Subcutaneous adipose tissue (tissue), 4 donors: ENCODE results near the gene FBXW10B. TPM values are rescaled to one million over a fixed set of nuclear protein-coding genes. Genes with fewer than 3 reads are reported as not detected.

Experiments
- total RNA-seq, 4 donors: library from RNA; depleted of rRNA; stranded (reverse); fragments of >200 nt; gene quantifications; one replicate each; pipeline ENCODE4 v1.1.0, GENCODE V29; 2016
- TF ChIP-seq, protein P1 (sequence below): fragments of 450-650 bp; IDR thresholded peaks from one replicate; pipeline ENCODE4 v1.5.1; 2016; ENCODE audit warnings: low read depth, mild to moderate bottlenecking, control low read depth, antibody characterized with exemption, moderate library complexity

FBXW10B gene
- total RNA-seq, 4 donors from 2014 or later = 0.34 to 3.0 (median 1.5) TPM

DNA sequence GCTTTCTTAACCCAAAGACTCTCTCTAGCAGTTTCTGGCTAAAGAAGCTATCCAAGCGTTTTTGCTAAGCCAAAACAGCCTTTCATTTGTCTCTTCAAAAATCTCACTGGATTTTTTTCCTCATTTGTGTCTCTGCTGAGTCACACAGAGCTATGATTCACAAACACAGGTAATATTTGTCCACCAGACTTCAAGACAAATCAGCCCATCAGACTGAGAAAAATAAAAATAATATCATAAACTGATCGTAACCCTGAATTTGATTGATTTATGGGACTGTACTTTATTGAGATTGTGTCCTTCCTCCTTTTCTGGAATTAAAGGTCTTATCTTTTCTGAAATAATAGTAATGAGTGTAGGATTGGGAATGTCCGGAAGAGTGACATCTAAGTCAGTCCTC, 38.8 kb upstream of the FBXW10B start:
- TF ChIP-seq, protein P1, sequence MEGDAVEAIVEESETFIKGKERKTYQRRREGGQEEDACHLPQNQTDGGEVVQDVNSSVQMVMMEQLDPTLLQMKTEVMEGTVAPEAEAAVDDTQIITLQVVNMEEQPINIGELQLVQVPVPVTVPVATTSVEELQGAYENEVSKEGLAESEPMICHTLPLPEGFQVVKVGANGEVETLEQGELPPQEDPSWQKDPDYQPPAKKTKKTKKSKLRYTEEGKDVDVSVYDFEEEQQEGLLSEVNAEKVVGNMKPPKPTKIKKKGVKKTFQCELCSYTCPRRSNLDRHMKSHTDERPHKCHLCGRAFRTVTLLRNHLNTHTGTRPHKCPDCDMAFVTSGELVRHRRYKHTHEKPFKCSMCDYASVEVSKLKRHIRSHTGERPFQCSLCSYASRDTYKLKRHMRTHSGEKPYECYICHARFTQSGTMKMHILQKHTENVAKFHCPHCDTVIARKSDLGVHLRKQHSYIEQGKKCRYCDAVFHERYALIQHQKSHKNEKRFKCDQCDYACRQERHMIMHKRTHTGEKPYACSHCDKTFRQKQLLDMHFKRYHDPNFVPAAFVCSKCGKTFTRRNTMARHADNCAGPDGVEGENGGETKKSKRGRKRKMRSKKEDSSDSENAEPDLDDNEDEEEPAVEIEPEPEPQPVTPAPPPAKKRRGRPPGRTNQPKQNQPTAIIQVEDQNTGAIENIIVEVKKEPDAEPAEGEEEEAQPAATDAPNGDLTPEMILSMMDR = no peak

DNA sequence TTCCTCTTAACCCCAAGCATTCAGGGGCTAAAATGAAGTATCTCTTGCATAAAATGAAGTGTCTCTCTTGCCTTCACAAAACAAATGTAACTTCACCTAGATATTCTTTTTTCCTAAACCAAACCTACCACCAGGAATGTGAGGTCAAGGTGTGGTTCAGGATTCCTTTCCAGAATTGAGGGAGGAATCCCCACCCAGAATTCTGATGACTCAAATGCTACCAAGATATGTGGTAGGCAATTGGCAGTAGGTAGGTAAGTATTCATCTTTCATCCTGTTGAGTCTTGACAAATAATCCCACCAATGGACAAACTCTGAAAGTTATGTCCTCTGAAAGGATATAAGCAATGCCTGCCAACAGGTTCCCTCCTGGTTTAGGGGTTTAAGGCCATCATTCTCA, 38.4 kb upstream of the FBXW10B start:
- TF ChIP-seq, protein P1 = no peak

DNA sequence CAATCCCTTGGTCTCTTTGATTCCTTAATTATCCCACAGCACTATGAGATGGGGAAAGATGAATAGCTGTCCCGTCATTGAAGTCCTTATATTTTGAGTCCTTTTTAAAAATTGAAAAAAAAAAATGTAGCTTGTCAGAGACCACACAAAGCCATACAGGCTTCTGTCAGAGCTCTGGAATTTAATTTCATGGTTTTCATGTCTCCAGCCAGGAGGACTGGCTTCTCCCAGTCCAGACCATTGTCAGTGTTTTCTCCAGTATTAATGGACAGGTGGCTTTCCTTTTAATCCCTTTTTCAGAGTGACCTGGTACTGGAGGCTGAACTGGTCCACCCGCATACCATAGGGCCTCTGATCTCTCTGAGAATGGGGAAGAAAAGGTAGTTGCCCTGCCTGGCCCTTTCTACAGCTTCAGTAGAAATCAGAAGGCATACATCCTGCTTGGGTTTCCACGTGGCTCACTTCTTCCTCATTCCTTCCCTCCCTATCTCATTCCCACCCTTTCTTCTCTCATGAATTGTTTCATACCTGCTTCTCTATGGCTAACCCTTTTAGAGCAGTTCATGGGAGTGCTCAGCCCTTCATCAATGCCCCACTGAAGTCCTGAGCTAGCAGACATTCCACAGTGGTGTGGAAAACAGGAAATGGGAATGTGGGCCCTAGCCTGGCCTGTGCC, 35.5 kb upstream of the FBXW10B start:
- TF ChIP-seq, protein P1 = no peak

DNA sequence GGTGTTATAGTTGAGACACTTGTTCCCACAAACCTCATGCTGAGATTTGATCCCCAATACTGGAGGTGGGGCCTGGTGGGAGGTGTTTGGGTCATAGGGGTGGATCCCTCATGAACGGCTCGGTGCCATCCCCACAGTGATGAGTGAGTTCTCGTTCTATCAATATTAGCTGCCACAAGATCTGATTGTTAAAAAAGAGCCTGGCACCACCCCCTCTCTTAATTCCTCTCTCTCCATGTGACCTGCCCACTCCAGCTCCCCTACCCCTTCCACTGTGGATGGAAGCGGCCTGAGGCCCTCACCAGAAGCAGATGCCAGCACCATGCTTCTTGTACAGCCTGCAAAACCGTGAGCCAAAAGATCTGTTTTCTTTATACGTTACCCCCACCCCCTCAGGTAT, 33.5 kb upstream of the FBXW10B start:
- TF ChIP-seq, protein P1 = no peak

DNA sequence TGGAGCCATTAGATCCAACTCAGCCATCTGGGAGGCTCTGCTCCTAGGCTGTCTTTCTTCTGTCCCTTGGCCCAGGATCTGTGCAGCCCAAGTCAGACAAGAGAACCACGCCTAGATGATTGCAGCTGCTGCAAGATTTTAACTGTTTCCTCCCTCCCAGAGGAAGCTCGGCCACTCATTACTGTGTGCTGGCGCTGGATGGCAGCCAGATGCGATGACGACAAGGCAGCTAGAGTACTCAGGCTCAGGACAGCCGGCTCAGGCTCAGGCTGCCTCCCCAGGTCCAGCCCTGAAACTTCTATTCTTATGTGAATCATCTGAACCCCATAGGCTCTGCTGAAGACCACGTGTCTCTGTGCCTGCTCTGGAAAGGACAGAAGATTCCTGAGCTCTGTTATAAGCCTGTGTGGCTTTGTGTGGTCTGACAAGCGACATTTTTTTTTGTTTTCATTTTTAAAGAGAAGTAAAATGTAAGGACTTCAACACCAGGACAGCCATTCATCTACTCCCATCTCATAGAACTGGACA, 32.1 kb upstream of the FBXW10B start:
- TF ChIP-seq, protein P1 = no peak

DNA sequence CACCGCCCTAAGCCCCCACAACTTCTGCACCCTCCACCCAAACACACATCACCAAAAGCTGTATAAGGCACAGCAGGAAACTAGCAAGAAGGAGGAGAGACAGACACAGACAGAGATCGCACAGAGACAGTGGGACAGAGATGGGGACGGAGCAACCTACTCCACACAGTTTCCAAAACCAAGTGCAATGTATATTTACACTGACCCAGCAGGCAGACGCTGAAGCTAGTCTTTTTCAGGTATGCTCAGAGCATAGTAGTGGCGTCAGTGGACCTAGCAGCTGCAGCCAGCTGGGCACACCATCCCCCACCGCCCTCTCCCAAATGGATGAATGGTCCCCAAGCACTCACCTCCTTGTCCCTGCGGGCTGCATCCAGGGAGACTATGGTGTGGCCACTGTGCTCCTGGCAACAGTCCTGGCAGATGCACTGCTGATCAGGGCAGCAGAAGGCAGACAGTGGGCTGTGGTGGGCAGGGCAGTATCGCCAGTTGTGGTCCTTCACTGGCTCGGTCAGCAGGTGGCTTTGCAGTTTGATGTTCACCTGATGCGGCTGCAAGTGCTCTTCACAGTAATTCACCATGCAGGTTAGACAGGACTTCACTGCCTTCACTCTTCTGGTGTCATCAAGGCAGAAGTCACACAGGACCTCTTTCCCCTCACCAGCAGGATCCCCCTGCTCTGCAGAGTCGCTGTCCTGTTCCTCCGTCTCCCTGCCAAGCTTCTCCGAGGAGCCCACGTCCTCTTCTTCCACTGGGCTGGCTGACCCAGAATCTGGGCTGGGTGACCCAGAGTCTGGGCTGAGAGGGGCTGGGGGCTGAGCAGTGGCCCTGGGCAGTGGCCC, 31.5 kb upstream of the FBXW10B start:
- TF ChIP-seq, protein P1 = no peak

DNA sequence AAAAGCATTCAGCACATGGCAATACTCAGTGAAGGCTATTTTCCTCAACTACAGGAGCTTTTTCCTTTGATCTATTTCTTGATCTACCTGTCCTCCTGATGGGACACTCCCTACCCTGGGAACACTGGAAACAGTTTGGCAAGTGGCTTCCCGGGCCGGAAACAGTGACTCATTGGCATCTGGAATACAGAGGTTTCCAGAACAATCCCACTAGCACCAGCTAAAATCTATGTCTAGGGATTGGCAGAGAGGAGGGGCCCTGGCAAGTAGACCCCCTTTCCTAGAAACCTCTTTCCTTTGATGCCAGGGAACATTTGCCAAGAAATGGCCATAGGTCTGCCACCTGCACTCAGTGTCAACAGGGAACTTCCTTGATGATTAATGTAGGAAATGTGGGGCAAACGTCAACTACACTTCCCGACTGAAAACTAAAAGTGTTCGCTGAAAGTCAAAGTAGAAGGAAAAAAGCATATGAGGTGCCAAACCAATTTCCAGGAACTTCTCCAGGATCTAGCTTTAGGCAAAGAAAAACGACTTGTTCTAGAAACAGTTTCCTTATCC, 30.4 kb upstream of the FBXW10B start:
- TF ChIP-seq, protein P1 = no peak
